T1000 (cell line): Measurements from ENCODE around the gene BOLA2B.
"Not testable (repeated sequence)": the region's sequence is repeated elsewhere in the genome, so short reads cannot be mapped to it uniquely, and the experiment has no call there.

ENCODE experiments used
- DNase-seq: peaks from one replicate; lab custom pipeline; 2025; ENCODE audit warnings: mixed read lengths; lab: John Stamatoyannopoulos, UW

BOLA2B gene

GRCh38 chr16:30184096-30184890 is 9.2 kb downstream of the BOLA2B start:
- DNase-seq, result no peak

- DNase-seq, result peak; percentile 84
These were observed 10.0 kb downstream of the BOLA2B start, which contains the start of gene CORO1A for GRCh38 chr16:30183233-30184095. Gene CORO1A (plus strand): TSS chr16:30183602. CDS start chr16:30185210, 1,608 bp downstream.

- DNase-seq, result no peak
These were observed 12.7 kb downstream of the BOLA2B start for GRCh38 chr16:30180741-30181140.

GRCh38 chr16:30179931-30180330 is 13.5 kb downstream of the BOLA2B start:
- DNase-seq, result no peak

- no peak for DNase-seq
These were observed 14.3 kb downstream of the BOLA2B start for GRCh38 chr16:30179195-30179594.

GRCh38 chr16:30176876-30177275 is 16.6 kb downstream of the BOLA2B start:
- DNase-seq, result not testable (repeated sequence)

- DNase-seq, result no peak
These were observed 20.4 kb downstream of the BOLA2B start for GRCh38 chr16:30173054-30173453.

- not testable (repeated sequence) for DNase-seq
These were observed 23.3 kb downstream of the BOLA2B start for GRCh38 chr16:30170145-30170544.

GRCh38 chr16:30169416-30169815 is 24.1 kb downstream of the BOLA2B start:
- not testable (repeated sequence) for DNase-seq

- not testable (repeated sequence) for DNase-seq
These were observed 24.7 kb downstream of the BOLA2B start for GRCh38 chr16:30168746-30169145.

GRCh38 chr16:30166202-30166902 is 27.1 kb downstream of the BOLA2B start:
- no peak for DNase-seq

GRCh38 chr16:30163538-30163937 is 29.9 kb downstream of the BOLA2B start:
- DNase-seq, result no peak

- DNase-seq, result no peak
These were observed 36.3 kb downstream of the BOLA2B start for GRCh38 chr16:30157214-30157613.

- DNase-seq, result no peak
These were observed 38.3 kb downstream of the BOLA2B start for GRCh38 chr16:30155188-30155587.

- no peak for DNase-seq
These were observed 40.9 kb downstream of the BOLA2B start for GRCh38 chr16:30152517-30152916.

GRCh38 chr16:30151091-30151490 is 42.4 kb downstream of the BOLA2B start:
- no peak for DNase-seq

GRCh38 chr16:30149250-30149930 is 44.1 kb downstream of the BOLA2B start:
- no peak for DNase-seq

- DNase-seq, result no peak
These were observed 45.5 kb downstream of the BOLA2B start for GRCh38 chr16:30147843-30148510.

GRCh38 chr16:30145657-30146056 is 47.8 kb downstream of the BOLA2B start:
- DNase-seq, result no peak

GRCh38 chr16:30144917-30145316 is 48.5 kb downstream of the BOLA2B start:
- DNase-seq, result no peak

GRCh38 chr16:30144017-30144416 is 49.4 kb downstream of the BOLA2B start:
- DNase-seq, result no peak
